HG02610 (cell line): ENCODE data around the gene KRTAP5-1.
"Not testable (repeated sequence)": the region's sequence is repeated elsewhere in the genome, so short reads cannot be mapped to it uniquely, and the experiment has no call there.

ENCODE experiments used
- ATAC-seq: cut with Tn5 transposase; IDR thresholded peaks from one replicate; pipeline ENCODE4 v1.9.1; 2021; ENCODE audit warnings: mild to moderate bottlenecking, moderate library complexity; ENCODE audit not compliant: unreplicated experiment

KRTAP5-1 gene

GRCh38 chr11:1603629-1604028 lies 18.5 kb upstream of the KRTAP5-1 start:
- no peak for ATAC-seq

- not testable (repeated sequence) for ATAC-seq
Observed at GRCh38 chr11:1601663-1602062, 16.6 kb upstream of the KRTAP5-1 start.

GRCh38 chr11:1600626-1601025 lies 15.5 kb upstream of the KRTAP5-1 start:
- no peak for ATAC-seq

GRCh38 chr11:1598816-1599215 lies 13.7 kb upstream of the KRTAP5-1 start:
- ATAC-seq, result no peak

- not testable (repeated sequence) for ATAC-seq
Observed at GRCh38 chr11:1598406-1598805, 13.3 kb upstream of the KRTAP5-1 start.

GRCh38 chr11:1597994-1598380 lies 12.9 kb upstream of the KRTAP5-1 start, which contains the start of gene KRTAP5-2:
TSS of gene KRTAP5-2 (minus strand) at chr11:1598294. CDS start at chr11:1598250, 44 bp downstream.
- no peak for ATAC-seq

- no peak for ATAC-seq
Observed at GRCh38 chr11:1597331-1597993, 12.4 kb upstream of the KRTAP5-1 start.

GRCh38 chr11:1596576-1597121 lies 11.6 kb upstream of the KRTAP5-1 start:
- ATAC-seq, result not testable (repeated sequence)

GRCh38 chr11:1595994-1596575 lies 11.0 kb upstream of the KRTAP5-1 start:
- not testable (repeated sequence) for ATAC-seq

- ATAC-seq, result no peak
Observed at GRCh38 chr11:1592628-1593027, 7.5 kb upstream of the KRTAP5-1 start.

GRCh38 chr11:1589996-1590395 lies 4.9 kb upstream of the KRTAP5-1 start:
- ATAC-seq, result no peak

- not testable (repeated sequence) for ATAC-seq
Observed at GRCh38 chr11:1589191-1589963, 4.3 kb upstream of the KRTAP5-1 start.

GRCh38 chr11:1586699-1587098 lies 1.6 kb upstream of the KRTAP5-1 start:
- no peak for ATAC-seq

GRCh38 chr11:1582909-1583308 lies 2.2 kb downstream of the KRTAP5-1 start:
- ATAC-seq, result not testable (repeated sequence)

- no peak for ATAC-seq
Observed at GRCh38 chr11:1581976-1582375, 3.1 kb downstream of the KRTAP5-1 start.

GRCh38 chr11:1576825-1577224 lies 8.3 kb downstream of the KRTAP5-1 start:
- ATAC-seq, result no peak

- not testable (repeated sequence) for ATAC-seq
Observed at GRCh38 chr11:1575756-1576155, 9.3 kb downstream of the KRTAP5-1 start.

- no peak for ATAC-seq
Observed at GRCh38 chr11:1574933-1575242, 10.2 kb downstream of the KRTAP5-1 start.

- ATAC-seq, result peak; percentile 35
Observed at GRCh38 chr11:1574238-1574932, 10.7 kb downstream of the KRTAP5-1 start.

GRCh38 chr11:1573903-1574237 lies 11.2 kb downstream of the KRTAP5-1 start:
- ATAC-seq, result no peak
